Tibial nerve (tissue), 4 donors: ENCODE measurements around the gene KIF2C. TPM values are rescaled to one million over a fixed set of nuclear protein-coding genes. Genes with fewer than 3 reads are reported as not detected.

Experiments
- DNase-seq, 2 donors: peaks; one replicate each; pipeline ENCODE4 v3.0.0-alpha.2; 2019; ENCODE audit warnings: low spot score in 2 of 2
- H3K27ac ChIP-seq, 4 donors: fragments of 200-600 bp; sonication (generic) in 3 of 4; one replicate each; pipeline ENCODE4 v1.5.1; 2017 to 2019; ENCODE audit warnings: mild to moderate bottlenecking in 1 of 4
- H3K27me3 ChIP-seq, 2 donors: fragments of 200-600 bp; sonication (generic) in 1 of 2; one replicate each; pipeline versions ENCODE4 v1.5.1 to v1.6.0; 2017 to 2019
- H3K36me3 ChIP-seq, 3 donors: fragments of 200-600 bp; sonication (generic); one replicate each; pipeline ENCODE4 v1.5.1; 2018 to 2019
- H3K4me1 ChIP-seq, 4 donors: fragments of 200-600 bp; sonication (generic) in 3 of 4; one replicate each; pipeline ENCODE4 v1.5.1; 2017 to 2019
- H3K4me3 ChIP-seq, 4 donors: fragments of 200-600 bp; sonication (generic) in 3 of 4; one replicate each; pipeline ENCODE4 v1.5.1; 2017 to 2019; ENCODE audit warnings: mild to moderate bottlenecking in 1 of 4, moderate library complexity in 1 of 4
- H3K9me3 ChIP-seq, 4 donors: fragments of 200-600 bp; sonication (generic) in 3 of 4; one replicate each; pipeline ENCODE4 v1.5.1; 2017 to 2019
- CTCF ChIP-seq, 5 experiments: fragments of 200-600 bp in 3 of 5; fragments of 450-650 bp in 2 of 5; sonication (generic) in 3 of 5; IDR thresholded peaks; one replicate each; pipeline ENCODE4 v1.5.1; 2016 to 2019; ENCODE audit warnings: antibody characterized with exemption in 5 of 5, mild to moderate bottlenecking in 3 of 5, moderate library complexity in 2 of 5
- EP300 ChIP-seq, 2 donors: sonication (generic); formaldehyde crosslinking; IDR thresholded peaks; one replicate each; pipeline ENCODE4 v1.6.1; 2017; ENCODE audit warnings: antibody characterized with exemption in 2 of 2, mild to moderate bottlenecking in 1 of 2
- POLR2A ChIP-seq, 2 donors: fragments of 450-650 bp; IDR thresholded peaks; one replicate each; pipeline ENCODE4 v1.6.1; 2017; ENCODE audit warnings: antibody characterized with exemption in 2 of 2, mild to moderate bottlenecking in 2 of 2, moderate library complexity in 2 of 2
- WGBS, 2 donors: methylation state at CpG; one replicate each; pipeline ENCODE4 v1.1.5; 2018; 5-methylcytosine and 5-hydroxymethylcytosine counted together
- total RNA-seq, 4 donors: library from RNA; depleted of rRNA; stranded (reverse); fragments of >200 nt; gene quantifications; one replicate each; pipeline ENCODE4 v1.1.0, GENCODE V29; 2016

Gene KIF2C
- total RNA-seq, 4 donors from 2014 or later: 0.63 to 3.3 (median 2.7) TPM; not detected in 1

GRCh38 chr1:44714532-44714931, 25.1 kb upstream of the KIF2C start:
- H3K27ac ChIP-seq: peak overlapping the region in 1 of 4 donors; percentile 15
- no peak for DNase-seq
- TF ChIP-seq EP300 (IDR thresholded peaks at IDR 0.05) (no peak), CTCF (IDR thresholded peaks at IDR 0.05) (no peak), POLR2A (IDR thresholded peaks at IDR 0.05) (no peak)
- 87 to 93% methylated on average over 7 of the region's 7 CpGs for WGBS, 2 donors
- peaks cover 0 to 10% (median 10%) of the 10 kb centered on the region in 4 donors for H3K4me1 ChIP-seq
- H3K4me3 ChIP-seq: no peak overlapping the region
- no peaks in the 10 kb centered on the region for H3K36me3 ChIP-seq
- no peaks in the 10 kb centered on the region for H3K27me3 ChIP-seq
- H3K9me3 ChIP-seq: no peaks in the 10 kb centered on the region

DNA sequence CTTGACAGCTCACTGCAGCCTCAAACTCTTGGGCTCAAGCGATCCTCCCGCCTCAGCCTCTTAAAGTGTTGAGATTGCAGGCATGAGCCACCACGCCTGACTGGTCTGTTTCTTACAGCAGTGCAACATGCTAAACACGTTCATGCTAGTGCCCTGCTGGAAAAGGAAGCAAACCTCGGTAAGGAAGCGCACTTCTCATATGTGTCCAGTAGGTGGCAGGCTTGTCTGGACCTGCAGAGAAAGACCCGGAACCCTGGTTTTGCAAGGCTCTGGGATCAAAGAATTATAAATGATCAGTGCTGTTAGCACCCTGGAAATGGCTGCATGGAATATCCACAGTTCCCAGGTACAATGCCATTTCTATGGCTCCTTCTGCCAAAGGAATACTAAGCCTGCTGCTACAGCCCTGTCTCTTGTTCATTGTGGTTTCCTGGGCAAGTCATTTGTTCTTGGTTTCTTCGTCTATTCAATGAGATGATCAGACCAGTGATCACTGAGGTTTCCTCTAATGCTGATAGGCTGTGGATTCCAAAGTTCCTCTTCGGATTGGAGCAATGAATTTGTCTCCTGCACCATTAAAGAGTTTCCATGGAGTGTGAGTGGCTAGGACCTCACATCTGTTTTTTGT, 24.6 kb upstream of the KIF2C start:
- H3K27me3 ChIP-seq: no peaks in the 10 kb centered on the region
- no peaks in the 10 kb centered on the region for H3K36me3 ChIP-seq
- DNase-seq: peak; percentile 45 to 71
- WGBS, 2 donors: 8 to 13% methylated on average over 9 of the region's 9 CpGs
- peak overlapping the region in 1 of 4 donors; percentile 15 for H3K27ac ChIP-seq
- H3K9me3 ChIP-seq: no peaks in the 10 kb centered on the region
- TF ChIP-seq CTCF (IDR thresholded peaks at IDR 0.05): peak; percentile 75 to 94 (median 89)
- TF ChIP-seq EP300 (IDR thresholded peaks at IDR 0.05): no peak
- no peak overlapping the region for H3K4me3 ChIP-seq
- peaks cover 0 to 10% (median 10%) of the 10 kb centered on the region in 4 donors for H3K4me1 ChIP-seq

DNA sequence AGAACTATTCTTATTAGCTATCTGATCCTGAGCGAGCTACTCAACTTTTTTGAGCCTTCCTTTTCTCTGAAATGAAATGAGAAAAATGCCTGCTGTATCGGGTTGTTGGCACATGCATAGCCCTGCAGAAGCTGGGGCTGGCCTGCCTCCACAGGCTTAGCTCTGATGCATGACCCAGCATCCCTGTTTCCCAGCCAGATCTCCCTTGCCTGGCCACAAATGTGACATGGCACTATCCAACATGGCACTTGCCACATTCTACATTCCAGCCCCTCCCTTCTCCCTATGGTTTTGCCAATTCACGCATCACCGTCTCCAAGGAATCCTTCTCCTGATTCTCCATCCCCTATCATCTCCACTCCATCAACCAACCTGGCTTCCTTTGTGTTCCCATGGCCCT, 22.5 kb upstream of the KIF2C start:
- 90 to 95% methylated on average over 4 of the region's 4 CpGs for WGBS, 2 donors
- TF ChIP-seq EP300 (IDR thresholded peaks at IDR 0.05) (no peak), CTCF (IDR thresholded peaks at IDR 0.05) (no peak), POLR2A (IDR thresholded peaks at IDR 0.05) (no peak)
- H3K27ac ChIP-seq: no peak overlapping the region
- no peaks in the 10 kb centered on the region for H3K36me3 ChIP-seq
- H3K4me1 ChIP-seq: peaks cover 0 to 15% (median 10%) of the 10 kb centered on the region in 4 donors
- no peak for DNase-seq
- no peaks in the 10 kb centered on the region for H3K9me3 ChIP-seq
- H3K27me3 ChIP-seq: no peaks in the 10 kb centered on the region
- H3K4me3 ChIP-seq: no peak overlapping the region

- Histone ChIP-seq H3K27ac (no peak overlapping the region), H3K9me3 (no peaks in the 10 kb centered on the region), H3K27me3 (no peaks in the 10 kb centered on the region), H3K4me3 (no peak overlapping the region), H3K4me1 (peaks cover 0 to 15% (median 10%) of the 10 kb centered on the region in 4 donors), H3K36me3 (no peaks in the 10 kb centered on the region)
- TF ChIP-seq CTCF (IDR thresholded peaks at IDR 0.05): no peak
- DNase-seq: no peak
- WGBS, 2 donors: 59 to 68% methylated on average over 1 of the region's 1 CpG
Observed at GRCh38 chr1:44717653-44718052, 22.0 kb upstream of the KIF2C start.

GRCh38 chr1:44718091-44718490, 21.5 kb upstream of the KIF2C start:
- H3K4me3 ChIP-seq: no peak overlapping the region
- H3K36me3 ChIP-seq: no peaks in the 10 kb centered on the region
- H3K4me1 ChIP-seq: peaks cover 0 to 15% (median 10%) of the 10 kb centered on the region in 4 donors
- 85 to 89% methylated on average over 6 of the region's 6 CpGs for WGBS, 2 donors
- DNase-seq: no peak
- no peaks in the 10 kb centered on the region for H3K9me3 ChIP-seq
- no peak overlapping the region for H3K27ac ChIP-seq
- TF ChIP-seq EP300 (IDR thresholded peaks at IDR 0.05): no peak
- no peak for TF ChIP-seq POLR2A (IDR thresholded peaks at IDR 0.05)
- TF ChIP-seq CTCF (IDR thresholded peaks at IDR 0.05): no peak
- no peaks in the 10 kb centered on the region for H3K27me3 ChIP-seq
